Gastroesophageal sphincter (tissue), 3 donors: ENCODE measurements around the gene HSPA12A.

Experiments used
- CTCF ChIP-seq, 4 experiments: fragments of 200-600 bp in 2 of 4; fragments of 450-650 bp in 2 of 4; sonication (generic) in 1 of 4; IDR thresholded peaks; one replicate each; pipeline ENCODE4 v1.5.1; 2017 to 2019; ENCODE audit warnings: antibody characterized with exemption in 4 of 4, mild to moderate bottlenecking in 2 of 4, moderate library complexity in 2 of 4
- POLR2A ChIP-seq, 2 donors: fragments of 450-650 bp; IDR thresholded peaks; one replicate each; pipeline ENCODE4 v1.6.1; 2017; ENCODE audit warnings: antibody characterized with exemption in 2 of 2, mild to moderate bottlenecking in 2 of 2, moderate library complexity in 1 of 2

GRCh38 chr10:116696919-116697318, 45.4 kb downstream of the HSPA12A start:
- TF ChIP-seq POLR2A (IDR thresholded peaks at IDR 0.05), result no peak
- no peak for TF ChIP-seq CTCF (IDR thresholded peaks at IDR 0.05)
